HepG2 (cell line): ENCODE measurements around the gene GAS2. TPM values are rescaled to one million over a fixed set of nuclear protein-coding genes. Genes with fewer than 3 reads are reported as not detected.

ENCODE experiments used
- ATAC-seq: fragments of 200-7000 bp; cut with Tn5 transposase; 3 replicates; pipeline ENCODE4 v1.9.1; 2020; ENCODE audit warnings: mild to moderate bottlenecking, moderate library complexity
- BruUV-seq: library from RNA; stranded (reverse); fragments of 400-500 nt; replicated peaks from 2 replicates; lab custom pipeline; 2021; lab: Mats Ljungman, UMichigan
- CTCF ChIA-PET: fragments of 300-600 bp; formaldehyde crosslinking; extraction: SDS; loops from one replicate; lab custom pipeline; 2021; ENCODE audit warnings: low total read pairs, inconsistent platforms, low intra/inter-chr PET ratio; lab: Yijun Ruan, JAX
- POLR2A ChIA-PET: fragments of 350-600 bp; sonication (Branson Sonifier 250); formaldehyde crosslinking; loops from one replicate; lab custom pipeline; 2020; ENCODE audit warnings: antibody characterized with exemption, inconsistent platforms; lab: Yijun Ruan, JAX
- DNase-seq: peaks from one replicate; pipeline ENCODE4 v3.0.0-alpha.2; 2015; ENCODE audit warnings: low spot score
- FAIRE-seq: peaks from 3 replicates; lab custom pipeline; 2011; peaks lifted over from hg19 to GRCh38; lab: Jason Lieb, UNC
- H2AFZ ChIP-seq: one replicate; pipeline ENCODE4 v1.6.1; 2011; ENCODE audit warnings: low read length, inconsistent platforms
- H3K27ac ChIP-seq: fragments of 300-600 bp; 3 replicates; pipeline ENCODE4 v1.8.0; 2011; ENCODE audit warnings: mixed run types, mild to moderate bottlenecking, mixed read lengths, low read length, inconsistent platforms; ENCODE audit not compliant: insufficient read depth; ENCODE audit errors: extremely low read length
- H3K27me3 ChIP-seq, 2 experiments: fragments of 200-600 bp in 1 of 2; 2 replicates in 1 of 2; 3 replicates in 1 of 2; pipeline versions ENCODE4 v1.6.0 to v1.8.0; 2011; ENCODE audit warnings: low read length in 2 of 2, mild to moderate bottlenecking in 2 of 2, moderate library complexity in 2 of 2, inconsistent platforms in 1 of 2; ENCODE audit not compliant: insufficient read depth in 2 of 2, control insufficient read depth in 1 of 2
- H3K36me3 ChIP-seq, 2 experiments: fragments of 200-600 bp in 1 of 2; replicated peaks in 1 of 2; 2 replicates in 1 of 2; 3 replicates in 1 of 2; pipeline versions ENCODE4 v1.5.1 to v1.8.0; 2011; ENCODE audit warnings: low read length in 2 of 2, inconsistent platforms in 1 of 2; ENCODE audit not compliant: insufficient read depth in 2 of 2, control insufficient read depth in 1 of 2
- H3K4me1 ChIP-seq: 2 replicates; pipeline ENCODE4 v1.5.1; 2012; ENCODE audit warnings: low read length, inconsistent platforms; ENCODE audit not compliant: insufficient read depth
- H3K4me2 ChIP-seq: 2 replicates; pipeline ENCODE4 v1.6.0; 2011; ENCODE audit warnings: low read depth, low read length, inconsistent platforms
- H3K4me3 ChIP-seq, 3 experiments: fragments of 200-600 bp in 1 of 3; sonication (generic), shearing (Covaris generic) in 1 of 3; replicated peaks in 1 of 3; 2 replicates each; pipeline ENCODE4 v1.5.1; 2011 to 2016; ENCODE audit warnings: low read length in 3 of 3, inconsistent platforms in 2 of 3, low read depth in 2 of 3, mild to moderate bottlenecking in 2 of 3, control low read depth in 1 of 3, mixed read lengths in 1 of 3; ENCODE audit not compliant: insufficient read depth in 1 of 3
- H3K79me2 ChIP-seq: one replicate; pipeline ENCODE4 v1.6.1; 2011; ENCODE audit warnings: low read length, inconsistent platforms; ENCODE audit not compliant: insufficient read depth
- H3K9ac ChIP-seq: 2 replicates; pipeline ENCODE4 v1.6.0; 2011; ENCODE audit warnings: mild to moderate bottlenecking, low read depth, low read length, inconsistent platforms; ENCODE audit not compliant: insufficient read depth
- H3K9me3 ChIP-seq: 2 replicates; pipeline ENCODE4 v1.5.1; 2012; ENCODE audit warnings: mild to moderate bottlenecking, low read length
- H4K20me1 ChIP-seq: 2 replicates; pipeline ENCODE4 v1.6.0; 2011; ENCODE audit warnings: inconsistent platforms, mild to moderate bottlenecking, low read length, moderate library complexity; ENCODE audit not compliant: insufficient read depth
- ARNT2 ChIP-seq: sonication (generic); formaldehyde crosslinking; IDR thresholded peaks from 2 replicates; pipeline ENCODE4 v1.8.0; 2022; ENCODE audit warnings: mild to moderate bottlenecking, low read depth, missing genetic modification reagents, moderate library complexity
- FOXP1 ChIP-seq, 2 experiments: fragments of 450-650 bp in 1 of 2; IDR thresholded peaks; 2 replicates each; pipeline ENCODE4 v1.6.1; 2017 to 2018; ENCODE audit warnings: antibody characterized with exemption in 1 of 2
- HMG20B ChIP-seq: conservative IDR thresholded peaks from 2 replicates; pipeline ENCODE4 v1.6.1; 2016; ENCODE audit warnings: missing genetic modification reagents, missing compliant biosample characterization
- HNRNPK ChIP-seq: fragments of 200-400 bp; formaldehyde crosslinking; IDR thresholded peaks from 2 replicates; pipeline ENCODE4 v1.6.1; 2018; ENCODE audit warnings: low read length, low read depth, moderate library complexity, mild to moderate bottlenecking; ENCODE audit not compliant: poor library complexity, severe bottlenecking
- NR2F6 ChIP-seq, 2 experiments: IDR thresholded peaks; 2 replicates each; pipeline ENCODE4 v1.6.1; 2016; ENCODE audit warnings: antibody characterized with exemption in 1 of 2, mild to moderate bottlenecking in 1 of 2
- REL ChIP-seq: sonication (generic); formaldehyde crosslinking; conservative IDR thresholded peaks from 2 replicates; pipeline ENCODE4 v1.8.0; 2022; ENCODE audit warnings: mild to moderate bottlenecking, missing genetic modification reagents, moderate library complexity
- SP140L ChIP-seq: sonication (generic); formaldehyde crosslinking; IDR thresholded peaks from 2 replicates; pipeline ENCODE4 v1.4.0; 2020; ENCODE audit warnings: missing genetic modification reagents, borderline replicate concordance
- THAP11 ChIP-seq: IDR thresholded peaks from 2 replicates; pipeline ENCODE4 v1.6.1; 2016; ENCODE audit warnings: missing biosample characterization, missing genetic modification reagents
- ZNF230 ChIP-seq: sonication (generic); formaldehyde crosslinking; IDR thresholded peaks from 2 replicates; pipeline ENCODE4 v1.4.0; 2020; ENCODE audit warnings: mild to moderate bottlenecking, missing genetic modification reagents
- ZNF253 ChIP-seq: sonication (generic); formaldehyde crosslinking; IDR thresholded peaks from 2 replicates; pipeline ENCODE4 v1.8.0; 2022; ENCODE audit warnings: mild to moderate bottlenecking, missing genetic modification reagents, borderline replicate concordance
- ZNF292 ChIP-seq: sonication (generic); formaldehyde crosslinking; IDR thresholded peaks from 2 replicates; pipeline ENCODE4 v1.8.1; 2022; ENCODE audit warnings: mild to moderate bottlenecking, low read depth, missing genetic modification reagents, borderline replicate concordance
- ZNF589 ChIP-seq: sonication (generic); formaldehyde crosslinking; conservative IDR thresholded peaks from 2 replicates; pipeline ENCODE4 v1.8.0; 2022; ENCODE audit warnings: mild to moderate bottlenecking, moderate library complexity, missing genetic modification reagents
- WGBS: methylation state at CpG from one replicate; pipeline ENCODE4 v1.1.6; 2017; ENCODE audit warnings: low lambda C conversion rate; 5-methylcytosine and 5-hydroxymethylcytosine counted together
- in situ Hi-C: cut with HindIII; loops from 2 replicates; pipeline ENCODE4 v1.10.0; 2017; ENCODE audit warnings: low pct_unique_long_range_greater_than_20kb; ENCODE audit not compliant: extremely low pct_ligation_motif_present
- intact Hi-C: fragments of 100-400 bp; cut with micrococcal nuclease; formaldehyde crosslinking; loops from one replicate; pipeline ENCODE4 v1.10.0; 2022; ENCODE audit not compliant: unreplicated experiment
- polyA plus RNA-seq, 8 experiments: library from polyadenylated mRNA; depleted of rRNA in 3 of 8; stranded (reverse) in 7 of 8; unstranded in 1 of 8; fragments of >200 nt; fragmentation: Illumina TruSeq in 4 of 8; extraction: Trizol in 4 of 8; gene quantifications; 2 replicates each; pipeline versions ENCODE4 v1.2.1 to v1.2.3, GENCODE V29; 2011 to 2016; ENCODE audit warnings: low read depth in 4 of 8, missing spikeins in 1 of 8, mixed read lengths in 1 of 8; ENCODE audit not compliant: insufficient read depth in 1 of 8
- total RNA-seq, 5 experiments: library from RNA; depleted of rRNA; stranded (reverse); fragments of >200 nt; fragmentation: Illumina TruSeq; extraction: Trizol; gene quantifications; 2 replicates each; pipeline ENCODE4 v1.2.3, GENCODE V29; 2016; ENCODE audit warnings: low read depth in 1 of 5
- TF ChIP-seq, protein P1 (sequence below): sonication (generic); formaldehyde crosslinking; IDR thresholded peaks from 2 replicates; pipeline ENCODE4 v1.8.0; 2022; ENCODE audit warnings: missing genetic modification reagents, mild to moderate bottlenecking, borderline replicate concordance
- TF ChIP-seq, protein P2 (sequence below): sonication (generic); formaldehyde crosslinking; IDR thresholded peaks from 2 replicates; pipeline ENCODE4 v1.5.0; 2020; ENCODE audit warnings: missing genetic modification reagents
- TF ChIP-seq, protein P3 (sequence below): sonication (generic); formaldehyde crosslinking; IDR thresholded peaks from 2 replicates; pipeline ENCODE4 v1.9.0; 2021; ENCODE audit warnings: missing genetic modification reagents, borderline replicate concordance

The GAS2 gene
- total and polyA plus RNA-seq, 2 of the 13 experiments (the other 11 are each of a cell fraction or from before 2014, with no cell fraction given), result 26.0 to 85.1 TPM

DNA sequence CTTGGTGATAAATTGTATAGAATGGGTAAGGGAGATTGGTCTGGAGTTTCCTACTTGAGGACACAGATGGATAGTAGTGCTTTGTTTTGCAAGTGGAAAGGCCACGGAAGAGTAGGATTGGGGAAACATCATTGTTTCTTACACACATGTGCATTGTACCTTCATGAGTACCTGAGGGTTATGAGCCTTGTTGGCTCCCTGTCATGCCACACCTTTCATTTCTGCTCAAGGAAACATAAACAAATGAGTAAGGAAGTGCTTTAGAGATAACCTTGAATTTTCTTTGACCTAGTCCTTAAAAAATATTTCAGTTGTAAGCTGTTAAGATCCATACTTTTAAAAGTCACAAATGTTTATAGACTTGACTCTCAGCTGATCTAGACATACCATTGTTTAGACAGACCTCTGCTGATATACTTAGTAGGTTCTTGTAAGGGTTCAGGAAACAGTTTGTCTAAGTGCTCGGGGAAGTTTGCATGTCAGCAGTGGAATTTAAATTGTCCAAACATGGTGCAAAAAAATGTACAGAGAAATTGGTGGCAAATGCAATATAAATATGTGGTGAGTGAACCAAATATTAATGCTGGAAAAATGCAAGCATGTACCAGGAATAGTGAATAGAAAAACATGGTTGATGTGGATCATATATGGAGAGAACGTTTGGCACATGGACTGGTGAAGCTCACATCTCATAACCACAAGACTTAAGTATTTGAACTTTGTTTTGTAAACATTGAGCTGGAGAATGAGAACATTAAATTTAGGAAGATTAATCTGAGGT lies 40.9 kb downstream of the GAS2 start:
- no peak for FAIRE-seq
- intact Hi-C loops, result no loop called here
- peaks cover 21% of the 10 kb centered on the region for H3K79me2 ChIP-seq

DNA sequence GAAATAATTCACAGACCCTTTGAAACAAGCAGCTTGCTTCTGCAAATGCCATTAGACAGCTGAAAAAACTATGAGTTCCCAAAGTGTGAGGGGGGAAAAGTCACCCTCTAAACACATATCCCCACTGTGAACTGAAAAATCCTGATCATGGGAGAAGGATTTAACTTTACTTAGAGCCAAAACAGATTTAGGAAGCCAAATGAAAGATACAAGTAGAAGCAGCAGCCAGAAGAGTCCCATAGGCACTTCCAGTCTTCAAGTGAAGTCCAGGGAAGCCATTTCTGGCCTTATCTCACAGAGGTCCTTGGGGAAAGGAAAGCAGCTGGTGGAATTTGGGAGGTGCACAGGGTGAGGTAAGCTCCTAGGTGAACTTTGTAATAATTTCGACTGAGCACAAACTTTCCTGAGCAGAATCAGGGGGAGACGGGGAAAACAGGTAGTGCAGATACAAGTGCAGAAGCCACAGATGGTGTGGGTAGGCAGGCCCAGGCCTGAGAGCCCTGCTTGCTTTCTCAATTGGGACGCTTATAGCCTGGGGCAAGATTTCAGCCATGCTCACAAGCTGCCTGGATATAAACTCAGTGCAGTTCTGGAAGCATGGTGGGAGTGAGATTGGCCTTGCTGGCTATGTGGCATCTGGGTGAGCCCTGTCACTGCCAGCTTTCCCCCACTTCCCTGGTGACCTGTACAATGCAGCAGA lies 44.8 kb downstream of the GAS2 start:
- H3K4me2 ChIP-seq, result no peak overlapping the region
- no peaks in the 10 kb centered on the region for H4K20me1 ChIP-seq
- ChIA-PET POLR2A (no interaction called here), CTCF (no interaction called here)
- ATAC-seq, result no peak
- DNase-seq, result no peak
- H3K27me3 ChIP-seq, result no peaks in the 10 kb centered on the region
- no TSS peak for BruUV-seq
- in situ Hi-C loops, result no loop called here
- H3K79me2 ChIP-seq, result peaks cover 12% of the 10 kb centered on the region
- H3K4me3 ChIP-seq, result no peak overlapping the region
- no peak overlapping the region for H3K9ac ChIP-seq
- WGBS, result 81% methylated on average over 3 of the region's 3 CpGs
- no peak overlapping the region for H3K27ac ChIP-seq
- H2AFZ ChIP-seq, result no peak overlapping the region
- H3K9me3 ChIP-seq, result peaks cover 6% of the 10 kb centered on the region; the same call in 1 of the 2 replicates
- peaks cover 0 to 5% of the 10 kb centered on the region in 2 experiments; a peak in 1 of 5 replicates for H3K36me3 ChIP-seq
- peaks cover 12% of the 10 kb centered on the region for H3K4me1 ChIP-seq
- no peak for FAIRE-seq
- intact Hi-C loops, result no loop called here
- TF ChIP-seq, protein P1, sequence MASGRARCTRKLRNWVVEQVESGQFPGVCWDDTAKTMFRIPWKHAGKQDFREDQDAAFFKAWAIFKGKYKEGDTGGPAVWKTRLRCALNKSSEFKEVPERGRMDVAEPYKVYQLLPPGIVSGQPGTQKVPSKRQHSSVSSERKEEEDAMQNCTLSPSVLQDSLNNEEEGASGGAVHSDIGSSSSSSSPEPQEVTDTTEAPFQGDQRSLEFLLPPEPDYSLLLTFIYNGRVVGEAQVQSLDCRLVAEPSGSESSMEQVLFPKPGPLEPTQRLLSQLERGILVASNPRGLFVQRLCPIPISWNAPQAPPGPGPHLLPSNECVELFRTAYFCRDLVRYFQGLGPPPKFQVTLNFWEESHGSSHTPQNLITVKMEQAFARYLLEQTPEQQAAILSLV (CRISPR knock-in tag), result no peak
- no peak for TF ChIP-seq ZNF230 (CRISPR knock-in tag)
- TF ChIP-seq, protein P2, sequence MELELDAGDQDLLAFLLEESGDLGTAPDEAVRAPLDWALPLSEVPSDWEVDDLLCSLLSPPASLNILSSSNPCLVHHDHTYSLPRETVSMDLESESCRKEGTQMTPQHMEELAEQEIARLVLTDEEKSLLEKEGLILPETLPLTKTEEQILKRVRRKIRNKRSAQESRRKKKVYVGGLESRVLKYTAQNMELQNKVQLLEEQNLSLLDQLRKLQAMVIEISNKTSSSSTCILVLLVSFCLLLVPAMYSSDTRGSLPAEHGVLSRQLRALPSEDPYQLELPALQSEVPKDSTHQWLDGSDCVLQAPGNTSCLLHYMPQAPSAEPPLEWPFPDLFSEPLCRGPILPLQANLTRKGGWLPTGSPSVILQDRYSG, result no peak
- no peak for TF ChIP-seq HMG20B (CRISPR knock-in tag)
- TF ChIP-seq ARNT2 (CRISPR knock-in tag), result no peak
- TF ChIP-seq ZNF253, result no peak
- no peak for TF ChIP-seq NR2F6 (IDR thresholded peaks at IDR 0.05)
- no peak for TF ChIP-seq NR2F6 (CRISPR knock-in tag; IDR thresholded peaks at IDR 0.05)
- TF ChIP-seq ZNF589 (CRISPR knock-in tag), result no peak
- no peak for TF ChIP-seq HNRNPK
- no peak for TF ChIP-seq THAP11 (CRISPR knock-in tag)

More for the DNA sequence above, 40.9 kb downstream of the GAS2 start:
- H3K4me3 ChIP-seq, result no peak overlapping the region
- TF ChIP-seq SP140L (CRISPR knock-in tag) (no peak), REL (CRISPR knock-in tag) (no peak), FOXP1 (IDR thresholded peaks at IDR 0.05) (no peak), FOXP1 (CRISPR knock-in tag; IDR thresholded peaks at IDR 0.05) (no peak), ZNF292 (CRISPR knock-in tag) (no peak)
- TF ChIP-seq, protein P3, sequence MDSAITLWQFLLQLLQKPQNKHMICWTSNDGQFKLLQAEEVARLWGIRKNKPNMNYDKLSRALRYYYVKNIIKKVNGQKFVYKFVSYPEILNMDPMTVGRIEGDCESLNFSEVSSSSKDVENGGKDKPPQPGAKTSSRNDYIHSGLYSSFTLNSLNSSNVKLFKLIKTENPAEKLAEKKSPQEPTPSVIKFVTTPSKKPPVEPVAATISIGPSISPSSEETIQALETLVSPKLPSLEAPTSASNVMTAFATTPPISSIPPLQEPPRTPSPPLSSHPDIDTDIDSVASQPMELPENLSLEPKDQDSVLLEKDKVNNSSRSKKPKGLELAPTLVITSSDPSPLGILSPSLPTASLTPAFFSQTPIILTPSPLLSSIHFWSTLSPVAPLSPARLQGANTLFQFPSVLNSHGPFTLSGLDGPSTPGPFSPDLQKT (CRISPR knock-in tag), result no peak
- TF ChIP-seq, all 625 proteins: peak for 0
- Histone ChIP-seq H3K4me2 (no peak overlapping the region), H4K20me1 (no peaks in the 10 kb centered on the region), H3K4me1 (peaks cover 29% of the 10 kb centered on the region), H2AFZ (no peak overlapping the region), H3K9ac (no peak overlapping the region), H3K36me3 (peaks cover 0 to 3% of the 10 kb centered on the region in 2 experiments; a peak in 1 of 5 replicates), H3K27me3 (no peaks in the 10 kb centered on the region), H3K9me3 (no peaks in the 10 kb centered on the region), H3K27ac (no peak overlapping the region)
- POLR2A ChIA-PET, result no interaction called here
- ATAC-seq (no peak), DNase-seq (no peak)
- CTCF ChIA-PET, result no interaction called here
- 86% methylated on average over 3 of the region's 3 CpGs for WGBS
- BruUV-seq, result no TSS peak
- in situ Hi-C loops, result no loop called here
